Fibroblast of mammary gland (primary cell): Measurements from ENCODE around the gene KCNN1.
A peak's percentile ranks its signal among the peaks of the same experiment; 100 is the strongest.

Experiments
- DNase-seq: peaks from one replicate; pipeline ENCODE4 v3.0.0-alpha.2; 2010; ENCODE audit warnings: low read depth
- H3K4me3 ChIP-seq: 2 replicates; pipeline ENCODE4 v1.5.1; 2011; ENCODE audit warnings: low read depth, mild to moderate bottlenecking, low read length, moderate library complexity; ENCODE audit not compliant: control insufficient read depth
- CTCF ChIP-seq: conservative IDR thresholded peaks from 2 replicates; pipeline ENCODE4 v1.5.1; 2011; ENCODE audit warnings: low read depth, low read length, inconsistent platforms; ENCODE audit not compliant: control insufficient read depth, insufficient read depth

The KCNN1 gene

DNA sequence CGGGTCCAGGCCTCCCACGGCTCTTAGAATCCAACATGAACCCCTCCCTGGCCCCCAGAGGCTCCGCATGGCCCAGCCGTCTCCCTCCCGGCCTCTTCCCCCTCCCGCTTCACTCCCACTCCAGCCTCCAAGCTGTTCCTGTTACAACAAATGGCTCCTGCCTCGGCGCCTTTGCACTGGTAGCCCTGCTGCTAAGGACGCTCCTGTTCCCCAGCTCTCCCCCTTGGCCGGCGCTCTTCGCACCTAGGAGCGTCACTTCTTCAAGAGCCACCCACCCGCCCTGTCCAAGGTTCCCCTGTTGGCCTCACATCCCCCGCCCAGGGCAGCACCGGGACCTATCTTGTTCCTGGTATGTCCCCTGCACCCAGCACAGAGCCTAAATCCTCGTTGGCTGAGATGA lies 24.7 kb upstream of the KCNN1 start:
- no peak for DNase-seq
- H3K4me3 ChIP-seq, result no peak overlapping the region
- TF ChIP-seq CTCF, result no peak

DNA sequence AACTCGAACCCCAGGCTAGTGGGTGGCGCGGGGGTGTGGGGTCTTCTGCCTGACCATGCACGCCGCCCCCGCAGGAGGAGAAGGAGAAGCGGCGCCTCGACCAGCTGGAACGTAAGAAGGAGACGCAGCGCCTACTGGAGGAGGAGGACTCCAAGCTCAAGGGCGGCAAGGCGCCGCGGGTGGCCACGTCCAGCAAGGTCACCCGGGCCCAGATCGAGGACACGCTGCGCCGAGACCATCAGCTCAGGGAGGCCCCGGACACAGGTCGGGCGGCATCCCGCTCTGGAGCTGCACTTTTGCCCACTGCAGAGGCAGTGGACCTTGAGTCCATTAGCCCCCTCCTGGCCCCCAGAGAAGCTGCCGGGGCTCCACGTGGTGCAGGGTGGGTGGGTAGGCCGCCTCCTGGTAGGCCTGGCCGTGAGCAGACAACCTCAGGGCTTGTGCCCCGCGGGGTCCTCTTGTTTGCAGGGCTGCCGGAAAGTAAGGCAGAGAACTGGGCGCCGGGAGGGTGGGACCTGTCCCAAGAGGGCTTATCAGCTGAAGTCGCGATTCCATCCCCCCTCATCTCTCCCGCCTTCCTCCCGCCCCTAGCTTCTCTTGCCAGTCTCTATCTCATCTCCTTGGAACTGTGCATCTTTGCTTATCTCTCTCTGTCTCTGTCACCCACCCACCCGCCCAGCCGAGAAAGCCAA lies 24.2 kb upstream of the KCNN1 start:
- DNase-seq, result no peak
- no peak overlapping the region for H3K4me3 ChIP-seq
- no peak for TF ChIP-seq CTCF

- H3K4me3 ChIP-seq, result no peak overlapping the region
- TF ChIP-seq CTCF, result no peak
- DNase-seq, result no peak
These were observed 23.4 kb upstream of the KCNN1 start for GRCh38 chr19:17943274-17944221.

DNA sequence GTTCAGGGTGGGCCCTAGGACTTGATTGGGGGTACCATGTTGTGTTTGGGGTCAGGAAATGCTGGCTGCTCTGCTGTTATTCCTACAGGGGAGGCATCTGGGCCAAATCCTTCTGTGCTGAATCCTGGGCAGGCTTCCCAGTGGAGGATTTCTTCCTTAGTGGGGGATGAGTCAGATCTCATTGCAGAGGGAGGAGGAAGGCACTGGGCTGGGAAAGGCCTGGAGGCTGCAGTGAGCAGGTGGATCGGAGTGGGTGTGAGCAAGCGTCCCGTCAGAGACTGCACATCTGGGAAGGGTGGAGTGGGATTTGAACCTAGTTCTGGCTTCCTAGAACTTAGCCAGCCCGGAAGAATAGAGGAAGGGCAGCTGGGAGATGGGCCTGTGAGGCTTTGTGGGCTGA lies 22.6 kb upstream of the KCNN1 start:
- no peak for TF ChIP-seq CTCF
- no peak overlapping the region for H3K4me3 ChIP-seq
- peak; percentile 89 for DNase-seq

DNA sequence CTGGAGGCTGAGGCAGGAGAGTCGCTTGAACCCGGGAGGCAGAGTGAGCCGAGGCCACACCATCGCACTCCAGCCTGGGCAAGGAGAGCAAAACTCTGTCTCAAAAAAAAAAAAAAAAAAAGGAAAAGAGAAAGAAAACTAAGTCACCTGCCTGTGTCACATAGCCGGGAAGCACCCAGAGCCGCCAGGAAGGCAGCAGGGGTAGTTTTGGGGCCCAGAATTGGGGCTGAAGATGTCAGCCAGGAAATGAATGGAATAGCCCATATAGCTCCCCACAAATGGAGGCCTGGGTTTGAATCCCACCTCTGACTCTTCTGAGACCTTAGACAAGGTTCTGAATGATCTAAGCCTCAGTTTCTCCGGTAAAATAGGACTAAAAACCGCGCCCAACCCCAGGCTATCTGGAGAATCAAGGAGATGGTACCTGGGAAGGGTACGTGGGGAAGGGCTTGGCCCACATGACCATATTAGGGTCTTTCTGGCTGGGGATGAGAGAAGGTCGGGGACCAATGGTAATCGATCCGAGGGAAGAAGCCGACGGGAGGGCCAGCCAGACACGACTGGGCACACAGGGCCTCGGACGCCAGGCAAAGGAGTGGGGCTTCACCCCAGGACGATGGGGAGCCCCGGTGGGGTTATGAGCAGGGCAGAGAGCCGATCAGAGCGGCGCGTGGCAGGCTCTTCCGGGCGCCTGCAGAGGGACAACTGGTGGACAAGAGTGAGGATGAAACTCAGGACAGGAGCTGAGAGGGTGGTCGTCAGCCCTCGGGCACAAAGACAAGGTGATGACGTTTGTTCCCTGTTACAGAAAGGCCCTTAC lies 19.7 kb upstream of the KCNN1 start:
- no peak for TF ChIP-seq CTCF
- DNase-seq, result no peak
- H3K4me3 ChIP-seq, result peak overlapping the region; percentile 50

DNA sequence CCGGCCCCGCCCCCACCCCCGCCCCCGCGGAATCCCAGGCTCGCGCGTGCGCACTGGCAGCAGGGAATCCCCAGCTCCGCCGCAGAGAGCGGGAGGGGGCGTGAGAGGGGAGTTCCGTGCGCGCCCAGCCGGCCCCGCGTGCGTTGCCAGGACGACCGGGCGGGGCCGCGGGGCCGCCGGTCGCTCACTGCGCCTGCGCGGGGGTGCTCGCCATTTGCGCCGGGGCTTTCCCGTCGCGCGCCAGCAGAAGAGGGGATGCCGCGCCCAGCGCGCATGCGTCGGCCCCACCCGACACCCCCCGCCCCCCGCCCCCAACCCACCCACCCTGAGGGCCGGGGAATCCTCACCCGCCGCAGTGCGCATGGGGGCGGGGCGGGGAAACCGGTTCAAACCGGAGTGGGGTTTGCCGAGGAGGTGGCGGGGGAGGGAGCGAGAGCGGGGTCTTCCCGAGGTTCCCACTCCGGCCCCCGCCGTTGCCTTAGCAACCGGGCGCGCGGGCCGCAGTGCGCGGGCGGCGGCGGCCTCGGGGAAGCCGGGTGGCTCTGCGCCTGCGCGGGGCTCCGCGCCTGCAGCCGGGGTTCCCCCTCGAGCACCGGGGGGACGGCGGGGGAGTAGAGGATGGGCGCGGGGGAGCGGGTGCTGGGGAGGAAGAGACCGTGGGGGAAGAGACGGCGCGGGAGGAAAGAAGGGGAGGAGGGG lies 18.9 kb upstream of the KCNN1 start:
- TF ChIP-seq CTCF, result no peak
- DNase-seq, result peak; percentile 83
- peak overlapping the region; percentile 50 for H3K4me3 ChIP-seq
